NCI-H1092 (cell line): Measurements from ENCODE around the gene RHOD.

Experiments
- DNase-seq: peaks from one replicate; lab custom pipeline; 2025; lab: John Stamatoyannopoulos, UW

The RHOD gene

GRCh38 chr11:67056267-67057204 is at the start of gene RHOD:
RHOD (plus strand) TSS chr11:67056847; CDS start chr11:67056903, 56 bp downstream.
- no peak for DNase-seq

- DNase-seq, result no peak
These were observed 49.5 kb upstream of the RHOD start for GRCh38 chr11:67007126-67007525.

DNA sequence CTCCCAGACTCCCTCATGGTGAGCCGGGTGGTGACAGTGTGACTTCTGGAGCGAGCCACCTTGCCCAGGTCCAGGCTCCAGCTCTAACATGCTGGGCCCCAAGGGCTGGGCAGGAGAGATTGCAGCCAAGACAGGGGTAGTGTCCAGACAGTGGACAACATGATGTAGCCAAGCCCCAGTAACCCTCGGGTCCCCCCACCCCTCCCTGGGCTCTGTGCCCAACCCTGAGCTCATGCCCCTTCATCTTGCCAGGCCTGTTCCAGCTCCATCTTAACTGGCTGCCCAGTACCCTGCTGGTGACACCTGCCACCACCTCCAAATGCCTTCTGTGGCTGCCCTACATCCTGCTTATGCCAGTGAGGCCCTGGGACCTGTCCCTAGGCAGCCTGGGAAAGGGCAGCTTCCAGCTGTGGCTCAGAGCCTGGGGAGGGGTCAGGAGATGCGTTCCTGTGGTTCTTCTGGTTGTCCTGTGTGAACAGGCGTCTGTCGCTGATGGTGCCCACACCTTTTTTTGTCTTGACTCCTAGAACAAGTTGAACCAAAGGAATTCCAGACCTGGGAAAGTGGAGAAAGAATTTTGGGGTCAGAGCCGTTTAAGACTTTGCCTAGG is 46.2 kb upstream of the RHOD start:
- no peak for DNase-seq

- DNase-seq, result no peak
These were observed 43.1 kb upstream of the RHOD start for GRCh38 chr11:67013511-67014045.

DNA sequence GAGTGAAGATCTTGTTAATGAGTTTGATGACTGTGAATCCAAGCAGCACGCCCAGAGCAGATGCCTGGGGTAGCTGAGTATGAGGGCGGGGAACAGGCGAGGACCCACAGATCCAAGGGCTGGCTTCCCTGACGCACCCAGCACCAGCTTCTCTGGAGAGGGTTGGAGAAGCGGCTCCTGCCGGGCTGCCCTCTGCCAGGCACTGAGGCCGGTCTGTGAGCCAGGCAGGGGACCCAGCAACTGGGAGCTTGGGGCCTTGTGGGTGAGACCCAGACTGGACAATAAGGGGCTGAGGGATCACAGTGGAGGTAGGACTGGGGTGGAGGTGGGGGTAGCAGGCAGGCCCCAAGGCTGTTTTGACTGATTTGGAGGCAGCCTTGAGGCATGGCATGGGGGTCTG is 42.3 kb upstream of the RHOD start:
- no peak for DNase-seq

DNA sequence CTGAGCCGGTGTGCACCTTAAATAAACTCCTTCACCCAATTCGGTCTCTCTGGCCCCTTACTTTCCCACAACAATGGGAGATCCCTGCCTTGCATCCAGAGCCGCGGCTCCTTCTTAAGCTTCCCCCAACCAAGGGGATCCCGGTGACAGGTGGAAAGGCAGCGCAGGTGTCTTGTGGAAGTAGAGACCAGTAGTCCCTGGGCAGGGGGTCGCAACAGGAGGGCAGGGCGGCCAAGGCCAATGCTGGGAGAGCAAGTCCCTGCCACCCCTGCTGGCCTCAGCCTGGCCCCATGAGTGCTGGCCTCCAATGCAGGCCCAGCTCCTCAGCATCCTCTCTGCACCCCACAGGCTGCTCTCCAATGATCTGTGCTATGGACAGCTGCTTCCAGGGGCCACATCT is 41.6 kb upstream of the RHOD start:
- DNase-seq, result no peak

DNA sequence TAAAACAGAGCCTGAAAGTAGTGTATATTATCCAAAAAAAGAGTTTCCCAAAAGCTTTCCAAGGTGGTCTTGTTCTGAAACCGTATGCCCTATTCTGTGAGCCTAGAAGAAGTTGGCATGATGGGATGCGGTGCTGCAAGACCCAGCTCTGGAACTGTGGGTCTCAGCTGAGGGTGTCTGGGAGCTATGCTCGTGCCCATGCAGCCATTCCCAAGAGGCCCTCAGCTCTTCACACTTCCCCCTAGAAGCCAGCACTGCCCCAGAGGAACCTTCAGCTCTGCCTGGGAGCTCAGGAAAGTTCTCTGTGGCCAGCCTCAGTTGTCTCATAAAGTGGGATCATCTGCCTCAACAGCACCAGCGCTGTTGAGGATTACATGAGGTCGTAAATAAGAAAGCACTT is 40.1 kb upstream of the RHOD start:
- no peak for DNase-seq

DNA sequence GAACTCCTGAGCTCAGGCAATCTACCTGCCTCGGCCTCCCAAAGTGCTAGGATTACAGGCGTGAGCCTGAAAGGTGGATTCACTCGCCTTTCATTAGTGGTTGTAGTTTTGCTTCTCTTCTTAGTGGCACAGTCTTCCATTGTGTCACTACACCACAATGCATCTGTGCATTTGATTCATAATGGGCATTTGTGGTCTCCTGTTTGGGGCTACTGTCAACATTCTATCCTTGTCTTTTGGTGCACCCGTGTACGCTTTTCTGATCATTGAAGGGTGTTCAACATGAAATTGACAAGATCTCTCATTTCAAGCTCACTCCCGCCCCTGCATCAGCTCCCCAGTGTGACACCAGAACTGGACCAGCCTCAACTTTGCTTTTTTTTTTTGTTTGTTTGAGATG is 35.7 kb upstream of the RHOD start:
- DNase-seq, result no peak

DNA sequence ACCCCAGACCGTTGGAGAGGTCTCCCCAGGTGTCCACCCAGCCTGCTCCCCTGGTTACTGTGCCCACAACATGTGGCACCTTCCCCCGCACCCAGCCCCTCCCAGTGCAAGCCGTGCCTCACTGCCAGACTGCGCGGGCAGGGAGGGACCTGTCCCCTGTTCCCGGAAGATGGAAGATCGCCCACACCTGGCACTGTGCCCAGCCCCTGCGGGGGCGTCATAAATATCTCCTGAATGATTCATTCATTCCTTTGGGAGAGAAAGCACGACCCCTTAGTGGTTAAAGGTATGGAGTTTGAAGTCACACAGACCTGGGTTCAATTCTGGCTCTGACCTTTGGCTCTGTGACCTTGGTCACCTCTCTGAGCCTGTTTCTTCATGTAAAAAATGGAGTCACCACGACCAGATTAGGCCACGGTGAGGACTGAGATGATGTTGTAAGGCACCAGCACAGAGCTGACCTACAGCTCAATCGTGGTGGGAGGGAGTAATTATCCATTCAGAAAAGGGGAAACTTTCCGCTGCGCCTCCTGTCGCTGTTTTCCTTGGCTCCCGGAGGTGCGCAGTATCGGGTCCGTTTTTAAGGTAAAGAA is 34.2 kb upstream of the RHOD start:
- DNase-seq, result peak; percentile 24

- no peak for DNase-seq
These were observed 33.4 kb upstream of the RHOD start, which contains the start of gene SYT12 for GRCh38 chr11:67022961-67023956. SYT12 (plus strand) TSS chr11:67023134; CDS start chr11:67030145, 7,011 bp downstream.

GRCh38 chr11:67023957-67024353 is 32.7 kb upstream of the RHOD start:
- no peak for DNase-seq

DNA sequence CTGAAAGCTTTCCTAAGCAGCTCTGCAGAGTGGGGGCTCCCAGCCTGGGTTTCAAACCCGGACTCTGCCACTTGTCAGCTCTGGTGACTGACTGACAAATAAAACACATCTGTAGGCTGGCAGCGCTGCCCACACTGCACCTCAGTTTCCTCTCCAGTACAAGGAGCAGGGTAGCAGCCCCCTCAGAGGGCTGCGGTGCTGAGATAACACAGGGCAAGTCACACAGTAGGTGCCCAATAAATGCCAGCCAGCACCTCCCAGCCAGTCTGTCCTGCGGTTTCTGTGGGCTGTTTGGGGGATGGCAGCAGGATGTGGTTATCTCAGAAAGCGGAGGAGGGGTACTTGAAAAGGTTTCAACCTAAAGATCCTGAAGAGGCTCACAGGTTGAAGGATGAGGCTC is 32.2 kb upstream of the RHOD start:
- no peak for DNase-seq

DNA sequence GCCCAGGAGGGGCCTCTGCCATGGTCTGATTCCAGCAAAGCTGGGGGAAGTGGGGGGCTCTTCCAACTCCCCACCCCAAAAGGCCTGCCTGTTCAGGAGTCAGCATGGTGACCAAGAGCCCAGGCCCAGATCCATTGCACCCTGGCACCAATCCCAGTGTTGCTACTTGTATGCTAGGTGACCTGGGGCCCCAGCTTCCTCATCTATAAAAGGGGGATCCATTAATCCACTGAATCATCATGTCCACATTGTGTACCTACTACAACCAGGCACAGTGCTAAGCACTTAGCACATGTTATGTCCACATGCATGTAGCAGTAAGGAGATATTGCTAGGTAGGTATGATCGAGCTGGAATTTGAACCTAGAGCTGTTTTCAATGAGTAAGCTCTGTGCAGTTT is 31.7 kb upstream of the RHOD start:
- no peak for DNase-seq

- no peak for DNase-seq
These were observed 30.9 kb upstream of the RHOD start for GRCh38 chr11:67025750-67026149.

DNA sequence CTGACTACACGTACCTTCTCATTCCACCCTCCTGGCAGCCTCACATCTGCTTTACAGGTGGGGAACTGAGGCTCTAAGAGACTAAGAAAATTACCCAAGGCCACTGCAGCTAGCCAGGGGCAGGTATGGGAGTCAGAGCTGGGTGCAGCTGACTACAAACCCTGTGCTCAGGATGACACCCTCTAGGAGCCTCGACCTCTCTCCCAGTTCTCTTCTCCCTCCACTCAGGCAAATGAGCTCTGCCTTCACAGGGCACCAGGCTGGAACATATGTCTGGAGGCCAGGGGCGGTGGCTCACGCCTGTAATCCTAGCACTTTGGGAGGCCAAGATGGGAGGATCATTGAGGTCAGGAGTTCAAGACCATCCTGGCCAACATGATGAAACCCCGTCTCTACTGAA is 29.7 kb upstream of the RHOD start:
- no peak for DNase-seq

GRCh38 chr11:67027483-67027930 is 29.1 kb upstream of the RHOD start:
- no peak for DNase-seq

DNA sequence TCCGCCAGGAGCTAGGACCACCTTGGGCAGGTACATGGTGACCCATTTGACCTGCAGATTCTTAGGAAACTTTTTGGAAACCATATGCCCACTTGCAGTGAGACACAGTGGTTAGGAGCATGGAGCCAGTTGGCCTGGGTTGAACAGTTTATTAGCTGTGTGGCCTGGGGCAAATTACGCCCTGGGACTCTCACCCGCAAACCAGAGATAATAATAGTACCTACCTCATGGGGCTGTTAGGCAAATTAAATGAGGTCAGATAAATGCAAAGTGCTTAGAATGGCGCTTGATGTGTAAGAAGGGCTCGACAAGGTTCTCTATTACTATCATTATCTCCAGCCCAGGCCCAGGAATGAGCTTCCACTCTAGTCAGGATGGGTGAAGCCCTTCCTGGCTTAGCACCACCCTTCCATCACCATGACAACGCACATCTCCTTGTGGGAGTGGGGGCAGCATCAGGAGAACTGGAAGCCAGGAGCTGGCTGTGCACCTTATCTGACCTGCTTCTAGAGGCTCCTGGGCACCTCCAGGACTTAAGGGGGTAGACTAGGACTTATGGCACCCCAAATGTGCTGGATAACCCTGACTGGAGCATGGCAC is 28.6 kb upstream of the RHOD start:
- DNase-seq, result no peak

DNA sequence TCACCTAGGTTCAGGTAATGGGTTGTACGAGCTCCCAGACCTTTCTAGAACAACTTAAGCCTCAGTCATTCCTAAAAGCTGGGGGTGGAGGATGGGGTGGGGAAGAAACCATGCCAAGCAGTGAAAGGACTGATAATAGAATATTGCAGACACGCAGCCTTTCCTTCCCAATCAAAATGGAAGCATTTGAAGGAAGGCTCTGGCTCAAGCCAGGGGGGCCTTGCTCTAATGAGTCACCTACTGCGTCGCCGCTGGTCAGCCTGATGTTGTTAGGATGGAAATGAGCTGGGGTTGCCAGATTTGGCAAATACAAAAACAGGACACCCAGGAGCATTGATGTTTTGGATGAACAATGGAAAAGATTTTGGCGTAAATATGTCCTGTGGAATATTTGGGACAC is 27.5 kb upstream of the RHOD start:
- DNase-seq, result no peak

DNA sequence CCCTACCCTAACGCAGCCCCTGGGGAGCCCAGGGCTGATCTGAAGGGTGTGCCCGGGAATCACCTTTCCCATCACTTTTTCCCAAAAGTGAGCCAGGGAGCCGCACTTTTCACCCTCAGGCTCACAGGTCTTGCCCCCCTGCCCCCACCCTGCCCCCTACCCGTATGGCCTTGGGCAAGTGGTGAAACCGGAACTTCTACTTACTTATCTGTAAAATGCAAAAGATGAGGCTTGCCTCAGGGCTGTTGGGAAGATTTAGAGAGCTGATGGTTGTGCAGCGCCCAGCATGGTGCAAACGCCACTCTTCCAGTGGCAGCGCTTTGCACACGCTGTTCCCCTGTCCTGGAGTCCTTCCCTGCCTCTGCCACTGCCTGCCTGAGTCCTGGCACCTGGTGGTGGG is 25.7 kb upstream of the RHOD start:
- DNase-seq, result no peak

GRCh38 chr11:67031791-67032561 is 24.7 kb upstream of the RHOD start:
- no peak for DNase-seq
